HEK293 (cell line): ENCODE measurements around the gene RAD54L.

Source experiments
- KLF10 ChIP-seq: fragments of 450-650 bp; IDR thresholded peaks from 2 replicates; pipeline ENCODE4 v1.5.1; 2018; ENCODE audit warnings: missing biosample characterization, mild to moderate bottlenecking, missing genetic modification characterization
- KLF16 ChIP-seq: fragments of 450-650 bp; formaldehyde crosslinking; IDR thresholded peaks from 2 replicates; pipeline ENCODE4 v1.5.1; 2017; ENCODE audit warnings: missing biosample characterization, missing genetic modification characterization
- MZF1 ChIP-seq: fragments of 450-650 bp; formaldehyde crosslinking; IDR thresholded peaks from 2 replicates; pipeline ENCODE4 v1.5.1; 2017; ENCODE audit warnings: missing biosample characterization, missing genetic modification characterization, borderline replicate concordance
- SP2 ChIP-seq: fragments of 450-650 bp; formaldehyde crosslinking; IDR thresholded peaks from 2 replicates; pipeline ENCODE4 v1.5.1; 2016; ENCODE audit warnings: missing biosample characterization, missing genetic modification characterization
- SP3 ChIP-seq: fragments of 450-650 bp; formaldehyde crosslinking; IDR thresholded peaks from 2 replicates; pipeline ENCODE4 v1.5.1; 2016; ENCODE audit warnings: missing biosample characterization, missing genetic modification characterization
- WT1 ChIP-seq: fragments of 450-650 bp; formaldehyde crosslinking; IDR thresholded peaks from 2 replicates; pipeline ENCODE4 v1.5.1; 2016; ENCODE audit warnings: missing biosample characterization, missing genetic modification characterization
- ZBTB1 ChIP-seq: fragments of 450-650 bp; formaldehyde crosslinking; IDR thresholded peaks from 2 replicates; pipeline ENCODE4 v1.5.1; 2016; ENCODE audit warnings: missing biosample characterization, missing genetic modification characterization
- ZBTB17 ChIP-seq: fragments of 450-650 bp; formaldehyde crosslinking; IDR thresholded peaks from 2 replicates; pipeline ENCODE4 v1.5.1; 2016; ENCODE audit warnings: missing biosample characterization, missing genetic modification characterization
- ZFP41 ChIP-seq: fragments of 450-650 bp; formaldehyde crosslinking; IDR thresholded peaks from 2 replicates; pipeline ENCODE4 v1.5.1; 2016; ENCODE audit warnings: missing biosample characterization, missing genetic modification characterization, borderline replicate concordance
- ZNF112 ChIP-seq: fragments of 450-650 bp; formaldehyde crosslinking; IDR thresholded peaks from 2 replicates; pipeline ENCODE4 v1.5.0; 2017; ENCODE audit warnings: missing biosample characterization, missing genetic modification characterization
- ZNF394 ChIP-seq: fragments of 450-650 bp; formaldehyde crosslinking; IDR thresholded peaks from 2 replicates; pipeline ENCODE4 v1.5.1; 2016; ENCODE audit warnings: missing biosample characterization, missing genetic modification characterization, mild to moderate bottlenecking, moderate library complexity, borderline replicate concordance
- ZNF768 ChIP-seq: fragments of 450-650 bp; formaldehyde crosslinking; IDR thresholded peaks from 2 replicates; pipeline ENCODE4 v1.5.1; 2018; ENCODE audit warnings: missing biosample characterization, mild to moderate bottlenecking, missing genetic modification characterization
- ZSCAN23 ChIP-seq: fragments of 450-650 bp; formaldehyde crosslinking; IDR thresholded peaks from 2 replicates; pipeline ENCODE4 v1.5.1; 2016; ENCODE audit warnings: missing biosample characterization, missing genetic modification characterization
- TF ChIP-seq, protein P1 (sequence below): fragments of 450-650 bp; formaldehyde crosslinking; optimal IDR thresholded peaks from 2 replicates; pipeline ENCODE3; 2016; ENCODE audit warnings: missing biosample characterization, mild to moderate bottlenecking, missing genetic modification characterization
- TF ChIP-seq, protein P2 (sequence below): fragments of 450-650 bp; formaldehyde crosslinking; IDR thresholded peaks from 2 replicates; pipeline ENCODE4 v1.5.1; 2016; ENCODE audit warnings: missing biosample characterization, missing genetic modification characterization
- TF ChIP-seq, protein P3 (sequence below): fragments of 450-650 bp; formaldehyde crosslinking; IDR thresholded peaks from 2 replicates; pipeline ENCODE4 v1.5.1; 2016; ENCODE audit warnings: missing biosample characterization, missing genetic modification characterization
- TF ChIP-seq, protein P4 (sequence below): sonication (generic); formaldehyde crosslinking; IDR thresholded peaks from 2 replicates; pipeline ENCODE4 v1.8.1; 2022; ENCODE audit warnings: mild to moderate bottlenecking, moderate library complexity, missing genetic modification reagents
- TF ChIP-seq, protein P5 (sequence below): fragments of 450-650 bp; formaldehyde crosslinking; IDR thresholded peaks from 2 replicates; pipeline ENCODE4 v1.5.1; 2017; ENCODE audit warnings: missing biosample characterization, missing genetic modification characterization

RAD54L gene

DNA sequence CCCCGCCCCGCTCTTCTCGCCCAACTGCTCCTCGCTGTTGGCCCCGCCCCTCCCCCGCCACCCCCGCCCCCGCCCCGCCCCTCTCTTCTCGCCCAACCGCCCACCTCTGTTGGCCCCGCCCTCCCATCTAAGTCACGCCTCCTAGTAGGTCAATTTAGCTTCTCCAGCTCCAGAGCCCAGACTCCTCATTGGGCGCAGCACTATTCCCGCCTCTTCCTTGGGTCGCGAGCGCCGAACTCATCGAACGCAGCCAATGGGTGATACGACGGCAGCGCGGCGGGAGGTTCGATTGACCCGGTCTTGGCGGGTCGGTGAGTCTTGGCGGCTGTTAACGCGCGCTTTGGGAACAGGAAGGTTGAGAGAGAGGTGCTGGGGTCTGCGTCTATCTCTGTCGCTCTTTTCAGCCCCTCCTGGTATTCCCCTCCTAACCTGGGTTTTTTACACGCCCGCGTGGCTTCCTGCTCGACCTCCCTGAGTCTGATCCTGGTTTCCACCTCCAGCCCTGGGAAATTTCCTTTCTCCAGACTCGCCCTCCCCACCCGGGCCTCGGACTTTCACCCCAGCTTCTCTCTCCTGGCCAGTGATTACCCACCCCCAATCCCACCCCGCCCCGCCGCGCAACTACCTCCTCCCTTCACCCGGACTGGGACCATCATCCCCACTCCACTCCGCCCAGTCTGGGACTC, at the start of gene RAD54L (continued):
- TF ChIP-seq WT1 (tag by site-specific recombination) (peak; percentile 46; the same call in 1 of the 2 replicates), MZF1 (tag by site-specific recombination) (no peak), ZBTB17 (peak; percentile 99), ZNF394 (tag by site-specific recombination) (0 out of 2 replicates have a peak, but pooled peaks have one; percentile 38), ZSCAN23 (tag by site-specific recombination) (peak; percentile 68; the same call in 1 of the 2 replicates), KLF16 (peak; percentile 58), ZBTB1 (tag by site-specific recombination) (peak; percentile 28; the same call in 1 of the 2 replicates), KLF10 (tag by site-specific recombination) (peak; percentile 91), ZFP41 (tag by site-specific recombination) (no peak), SP3 (tag by site-specific recombination) (peak; percentile 96), ZNF112 (tag by site-specific recombination) (no peak), ZNF768 (no peak), SP2 (tag by site-specific recombination) (peak; percentile 95)
- TF ChIP-seq, protein P1, sequence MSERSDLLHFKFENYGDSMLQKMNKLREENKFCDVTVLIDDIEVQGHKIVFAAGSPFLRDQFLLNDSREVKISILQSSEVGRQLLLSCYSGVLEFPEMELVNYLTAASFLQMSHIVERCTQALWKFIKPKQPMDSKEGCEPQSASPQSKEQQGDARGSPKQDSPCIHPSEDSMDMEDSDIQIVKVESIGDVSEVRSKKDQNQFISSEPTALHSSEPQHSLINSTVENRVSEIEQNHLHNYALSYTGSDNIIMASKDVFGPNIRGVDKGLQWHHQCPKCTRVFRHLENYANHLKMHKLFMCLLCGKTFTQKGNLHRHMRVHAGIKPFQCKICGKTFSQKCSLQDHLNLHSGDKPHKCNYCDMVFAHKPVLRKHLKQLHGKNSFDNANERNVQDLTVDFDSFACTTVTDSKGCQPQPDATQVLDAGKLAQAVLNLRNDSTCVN (tag by site-specific recombination) = peak; percentile 49
- TF ChIP-seq, protein P2, sequence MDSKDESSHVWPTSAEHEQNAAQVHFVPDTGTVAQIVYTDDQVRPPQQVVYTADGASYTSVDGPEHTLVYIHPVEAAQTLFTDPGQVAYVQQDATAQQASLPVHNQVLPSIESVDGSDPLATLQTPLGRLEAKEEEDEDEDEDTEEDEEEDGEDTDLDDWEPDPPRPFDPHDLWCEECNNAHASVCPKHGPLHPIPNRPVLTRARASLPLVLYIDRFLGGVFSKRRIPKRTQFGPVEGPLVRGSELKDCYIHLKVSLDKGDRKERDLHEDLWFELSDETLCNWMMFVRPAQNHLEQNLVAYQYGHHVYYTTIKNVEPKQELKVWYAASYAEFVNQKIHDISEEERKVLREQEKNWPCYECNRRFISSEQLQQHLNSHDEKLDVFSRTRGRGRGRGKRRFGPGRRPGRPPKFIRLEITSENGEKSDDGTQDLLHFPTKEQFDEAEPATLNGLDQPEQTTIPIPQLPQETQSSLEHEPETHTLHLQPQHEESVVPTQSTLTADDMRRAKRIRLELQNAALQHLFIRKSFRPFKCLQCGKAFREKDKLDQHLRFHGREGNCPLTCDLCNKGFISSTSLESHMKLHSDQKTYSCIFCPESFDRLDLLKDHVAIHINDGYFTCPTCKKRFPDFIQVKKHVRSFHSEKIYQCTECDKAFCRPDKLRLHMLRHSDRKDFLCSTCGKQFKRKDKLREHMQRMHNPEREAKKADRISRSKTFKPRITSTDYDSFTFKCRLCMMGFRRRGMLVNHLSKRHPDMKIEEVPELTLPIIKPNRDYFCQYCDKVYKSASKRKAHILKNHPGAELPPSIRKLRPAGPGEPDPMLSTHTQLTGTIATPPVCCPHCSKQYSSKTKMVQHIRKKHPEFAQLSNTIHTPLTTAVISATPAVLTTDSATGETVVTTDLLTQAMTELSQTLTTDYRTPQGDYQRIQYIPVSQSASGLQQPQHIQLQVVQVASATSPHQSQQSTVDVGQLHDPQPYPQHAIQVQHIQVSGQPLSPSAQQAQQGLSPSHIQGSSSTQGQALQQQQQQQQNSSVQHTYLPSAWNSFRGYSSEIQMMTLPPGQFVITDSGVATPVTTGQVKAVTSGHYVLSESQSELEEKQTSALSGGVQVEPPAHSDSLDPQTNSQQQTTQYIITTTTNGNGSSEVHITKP (tag by site-specific recombination) = peak; percentile 70
- TF ChIP-seq, protein P3, sequence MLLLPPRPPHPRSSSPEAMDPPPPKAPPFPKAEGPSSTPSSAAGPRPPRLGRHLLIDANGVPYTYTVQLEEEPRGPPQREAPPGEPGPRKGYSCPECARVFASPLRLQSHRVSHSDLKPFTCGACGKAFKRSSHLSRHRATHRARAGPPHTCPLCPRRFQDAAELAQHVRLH = peak; percentile 60; the same call in 1 of the 2 replicates
- TF ChIP-seq, protein P4, sequence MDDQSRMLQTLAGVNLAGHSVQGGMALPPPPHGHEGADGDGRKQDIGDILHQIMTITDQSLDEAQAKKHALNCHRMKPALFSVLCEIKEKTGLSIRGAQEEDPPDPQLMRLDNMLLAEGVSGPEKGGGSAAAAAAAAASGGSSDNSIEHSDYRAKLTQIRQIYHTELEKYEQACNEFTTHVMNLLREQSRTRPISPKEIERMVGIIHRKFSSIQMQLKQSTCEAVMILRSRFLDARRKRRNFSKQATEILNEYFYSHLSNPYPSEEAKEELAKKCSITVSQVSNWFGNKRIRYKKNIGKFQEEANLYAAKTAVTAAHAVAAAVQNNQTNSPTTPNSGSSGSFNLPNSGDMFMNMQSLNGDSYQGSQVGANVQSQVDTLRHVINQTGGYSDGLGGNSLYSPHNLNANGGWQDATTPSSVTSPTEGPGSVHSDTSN (CRISPR knock-in tag) = peak; percentile 95
- TF ChIP-seq, protein P5, sequence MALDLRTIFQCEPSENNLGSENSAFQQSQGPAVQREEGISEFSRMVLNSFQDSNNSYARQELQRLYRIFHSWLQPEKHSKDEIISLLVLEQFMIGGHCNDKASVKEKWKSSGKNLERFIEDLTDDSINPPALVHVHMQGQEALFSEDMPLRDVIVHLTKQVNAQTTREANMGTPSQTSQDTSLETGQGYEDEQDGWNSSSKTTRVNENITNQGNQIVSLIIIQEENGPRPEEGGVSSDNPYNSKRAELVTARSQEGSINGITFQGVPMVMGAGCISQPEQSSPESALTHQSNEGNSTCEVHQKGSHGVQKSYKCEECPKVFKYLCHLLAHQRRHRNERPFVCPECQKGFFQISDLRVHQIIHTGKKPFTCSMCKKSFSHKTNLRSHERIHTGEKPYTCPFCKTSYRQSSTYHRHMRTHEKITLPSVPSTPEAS (tag by site-specific recombination) = no peak
